Thyroid gland (tissue), 4 donors: ENCODE results near the gene CYSTM1. TPM values are rescaled to one million over a fixed set of nuclear protein-coding genes. Genes with fewer than 3 reads are reported as not detected.

Experiments used
- DNase-seq, 2 donors: peaks; one replicate each; pipeline ENCODE4 v3.0.0-alpha.2; 2019
- H3K27ac ChIP-seq, 3 donors: fragments of 200-600 bp; sonication (generic); 1 replicate in 2 of 3; 2 replicates in 1 of 3; pipeline ENCODE4 v1.5.1; 2016 to 2019; ENCODE audit warnings: mild to moderate bottlenecking in 1 of 3, moderate library complexity in 1 of 3
- H3K27me3 ChIP-seq: fragments of 200-600 bp; sonication (generic); one replicate; pipeline ENCODE4 v1.5.1; 2019
- H3K36me3 ChIP-seq, 2 donors: fragments of 200-600 bp; sonication (generic); one replicate each; pipeline ENCODE4 v1.5.1; 2016 to 2019
- H3K4me1 ChIP-seq, 2 donors: fragments of 200-600 bp; sonication (generic); one replicate each; pipeline ENCODE4 v1.5.1; 2017 to 2019
- H3K4me3 ChIP-seq, 3 donors: fragments of 200-600 bp; sonication (generic); replicated peaks in 1 of 3; 1 replicate in 2 of 3; 2 replicates in 1 of 3; pipeline ENCODE4 v1.5.1; 2016; ENCODE audit warnings: mild to moderate bottlenecking in 1 of 3
- H3K9me3 ChIP-seq: fragments of 200-600 bp; sonication (generic); one replicate; pipeline ENCODE4 v1.5.1; 2017
- CTCF ChIP-seq, 6 experiments: fragments of 200-600 bp in 3 of 6; fragments of 450-650 bp in 3 of 6; sonication (generic) in 3 of 6; IDR thresholded peaks; one replicate each; pipeline ENCODE4 v1.5.1; 2016 to 2019; ENCODE audit warnings: antibody characterized with exemption in 6 of 6, mild to moderate bottlenecking in 2 of 6, inconsistent platforms in 1 of 6, moderate library complexity in 1 of 6
- POLR2A ChIP-seq, 2 donors: fragments of 450-650 bp; IDR thresholded peaks; one replicate each; pipeline ENCODE4 v1.6.1; 2017; ENCODE audit warnings: antibody characterized with exemption in 2 of 2, mild to moderate bottlenecking in 2 of 2, moderate library complexity in 1 of 2
- WGBS, 2 donors: methylation state at CpG; one replicate each; pipeline ENCODE4 v1.1.5; 2017; 5-methylcytosine and 5-hydroxymethylcytosine counted together
- intact Hi-C: fragments of 100-400 bp; cut with DNase I; formaldehyde crosslinking; loops from one replicate; pipeline ENCODE4 v1.15.1; 2023
- total RNA-seq, 4 donors: library from RNA; depleted of rRNA; stranded (reverse); fragments of >200 nt; gene quantifications; one replicate each; pipeline ENCODE4 v1.2.3, GENCODE V29; 2016

Gene CYSTM1
- total RNA-seq, 4 donors from 2014 or later: 55.4 to 238 (median 112) TPM

DNA sequence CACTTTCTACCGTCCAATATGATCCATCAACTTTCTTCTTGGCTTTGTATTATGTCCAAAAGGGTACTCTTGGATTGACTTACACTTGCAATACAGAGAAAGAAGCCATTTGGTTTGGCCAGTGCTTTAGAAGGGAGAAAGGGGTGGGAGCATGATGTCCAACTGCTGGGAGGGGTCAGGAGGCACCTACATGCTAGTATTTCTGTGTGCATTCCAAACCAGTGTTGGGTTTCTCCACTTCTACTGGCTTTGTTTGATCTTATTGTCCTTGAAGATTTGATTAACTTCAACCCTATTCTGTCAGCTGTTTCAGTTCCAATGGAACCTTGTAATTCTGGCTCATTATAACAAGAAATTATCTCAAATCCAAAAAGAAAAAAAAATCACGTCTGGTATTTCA, 27.6 kb downstream of the CYSTM1 start:
- no peak for DNase-seq
- WGBS, 2 donors: 74 to 87% methylated on average over 2 of the region's 2 CpGs
- no peak overlapping the region for H3K27ac ChIP-seq
- H3K36me3 ChIP-seq: no peaks in the 10 kb centered on the region
- no peak overlapping the region for H3K4me3 ChIP-seq
- TF ChIP-seq POLR2A (IDR thresholded peaks at IDR 0.05) (no peak), CTCF (IDR thresholded peaks at IDR 0.05) (no peak)
- no peaks in the 10 kb centered on the region for H3K9me3 ChIP-seq
- H3K4me1 ChIP-seq: peaks cover 5 to 9% of the 10 kb centered on the region in 2 donors
- intact Hi-C loops: no loop called here
- no peaks in the 10 kb centered on the region for H3K27me3 ChIP-seq

DNA sequence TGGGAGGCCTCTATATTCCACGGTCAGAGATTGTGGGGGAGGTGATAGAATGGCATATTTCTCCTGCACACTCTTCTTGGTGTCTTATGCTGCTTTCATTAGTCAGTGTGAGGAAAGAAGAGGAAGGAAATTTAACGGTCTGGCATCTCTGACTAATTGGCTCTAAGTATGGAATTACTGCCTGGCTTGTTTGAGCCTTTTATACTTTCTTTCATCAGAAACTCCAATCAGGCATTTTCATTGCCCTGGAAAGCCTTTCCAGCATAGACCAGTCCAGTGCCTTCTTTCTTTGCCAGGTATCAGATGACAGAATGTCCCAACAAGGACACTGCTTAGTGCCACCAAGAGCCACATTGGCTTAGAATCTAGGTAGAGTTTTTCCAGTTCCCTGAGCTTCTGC, 30.2 kb downstream of the CYSTM1 start:
- H3K36me3 ChIP-seq: no peaks in the 10 kb centered on the region
- intact Hi-C loops: no loop called here
- H3K4me3 ChIP-seq: no peak overlapping the region
- no peak for DNase-seq
- no peaks in the 10 kb centered on the region for H3K4me1 ChIP-seq
- 72 to 81% methylated on average over 2 of the region's 2 CpGs for WGBS, 2 donors
- no peak for TF ChIP-seq CTCF (IDR thresholded peaks at IDR 0.05)
- no peak for TF ChIP-seq POLR2A (IDR thresholded peaks at IDR 0.05)
- no peaks in the 10 kb centered on the region for H3K9me3 ChIP-seq
- no peaks in the 10 kb centered on the region for H3K27me3 ChIP-seq
- no peak overlapping the region for H3K27ac ChIP-seq

DNA sequence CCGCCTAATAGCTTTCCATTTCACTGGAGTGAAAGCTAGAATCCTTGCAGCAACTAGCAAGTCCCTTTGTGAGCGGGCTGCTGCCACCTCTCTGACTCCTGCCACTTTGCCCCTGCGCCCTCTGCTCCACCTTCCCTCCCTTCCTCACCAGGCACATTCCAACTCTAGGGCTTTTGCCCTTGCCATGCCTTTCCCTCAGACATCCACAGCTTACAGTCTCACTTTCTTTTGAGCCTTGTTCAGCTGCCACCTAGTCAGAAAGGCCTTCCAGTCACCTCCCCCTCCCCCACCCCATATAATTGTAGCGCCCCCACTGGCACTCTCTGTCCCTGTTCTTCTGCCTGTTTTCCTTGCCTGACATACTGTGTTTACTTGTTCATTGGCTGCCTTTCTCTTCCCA, 31.0 kb downstream of the CYSTM1 start:
- intact Hi-C loops: no loop called here
- WGBS, 2 donors: 83 to 86% methylated on average over 4 of the region's 4 CpGs
- Histone ChIP-seq H3K4me1 (no peaks in the 10 kb centered on the region), H3K27ac (no peak overlapping the region), H3K27me3 (no peaks in the 10 kb centered on the region), H3K4me3 (no peak overlapping the region), H3K36me3 (no peaks in the 10 kb centered on the region), H3K9me3 (no peaks in the 10 kb centered on the region)
- no peak for TF ChIP-seq CTCF (IDR thresholded peaks at IDR 0.05)
- TF ChIP-seq POLR2A (IDR thresholded peaks at IDR 0.05): no peak
- no peak for DNase-seq

- no peak for TF ChIP-seq CTCF (IDR thresholded peaks at IDR 0.05)
- TF ChIP-seq POLR2A (IDR thresholded peaks at IDR 0.05): no peak
- no peak overlapping the region for H3K27ac ChIP-seq
- H3K27me3 ChIP-seq: no peaks in the 10 kb centered on the region
- no peaks in the 10 kb centered on the region for H3K36me3 ChIP-seq
- no peaks in the 10 kb centered on the region for H3K4me1 ChIP-seq
- no peaks in the 10 kb centered on the region for H3K9me3 ChIP-seq
- DNase-seq: no peak
- WGBS, 2 donors: 46 to 64% methylated on average over 2 of the region's 2 CpGs
- no peak overlapping the region for H3K4me3 ChIP-seq
- intact Hi-C loops: no loop called here
Observed at GRCh38 chr5:140207250-140207964, 32.4 kb downstream of the CYSTM1 start.

GRCh38 chr5:140208065-140208464, 33.1 kb downstream of the CYSTM1 start:
- TF ChIP-seq POLR2A (IDR thresholded peaks at IDR 0.05): no peak
- no peak for TF ChIP-seq CTCF (IDR thresholded peaks at IDR 0.05)
- no peaks in the 10 kb centered on the region for H3K4me1 ChIP-seq
- H3K27ac ChIP-seq: no peak overlapping the region
- H3K27me3 ChIP-seq: no peaks in the 10 kb centered on the region
- no peaks in the 10 kb centered on the region for H3K9me3 ChIP-seq
- no peak overlapping the region for H3K4me3 ChIP-seq
- intact Hi-C loops: no loop called here
- no peak for DNase-seq
- no peaks in the 10 kb centered on the region for H3K36me3 ChIP-seq
